Fibroblast of lung (primary cell): Measurements from ENCODE around the gene ELMO1. TPM values are rescaled to one million over a fixed set of nuclear protein-coding genes. Genes with fewer than 3 reads are reported as not detected.

Source experiments
- DNase-seq, 2 donors: peaks; one replicate each; pipeline versions ENCODE4 v3.0.0 to v3.0.0-alpha.2; 2010; ENCODE audit warnings: low read depth in 2 of 2
- H2AFZ ChIP-seq: 2 replicates; pipeline ENCODE4 v1.5.1; 2012; ENCODE audit warnings: low read length, control low read depth, inconsistent platforms
- H3K27ac ChIP-seq: 2 replicates; pipeline ENCODE4 v1.5.1; 2011; ENCODE audit warnings: low read length, control low read depth; ENCODE audit not compliant: insufficient read depth
- H3K27me3 ChIP-seq: 2 replicates; pipeline ENCODE4 v1.5.1; 2011; ENCODE audit warnings: mild to moderate bottlenecking, low read length; ENCODE audit not compliant: control insufficient read depth, insufficient read depth
- H3K36me3 ChIP-seq: 2 replicates; pipeline ENCODE4 v1.5.1; 2011; ENCODE audit warnings: low read length; ENCODE audit not compliant: control insufficient read depth, insufficient read depth
- H3K4me1 ChIP-seq: 2 replicates; pipeline ENCODE4 v1.5.1; 2011; ENCODE audit warnings: low read length; ENCODE audit not compliant: control insufficient read depth, insufficient read depth; ENCODE audit errors: extremely low read depth
- H3K4me2 ChIP-seq: 2 replicates; pipeline ENCODE4 v1.5.1; 2011; ENCODE audit warnings: low read length, control low read depth; ENCODE audit not compliant: insufficient read depth; ENCODE audit errors: extremely low read depth
- H3K4me3 ChIP-seq, 4 experiments: fragments of 200-600 bp in 1 of 4; sonication (generic) in 1 of 4; replicated peaks in 1 of 4; 2 replicates each; pipeline ENCODE4 v1.5.1; 2011 to 2016; ENCODE audit warnings: low read length in 4 of 4, low read depth in 3 of 4, mild to moderate bottlenecking in 3 of 4, control low read depth in 2 of 4, inconsistent platforms in 1 of 4, mixed read lengths in 1 of 4; ENCODE audit not compliant: insufficient read depth in 1 of 4; ENCODE audit errors: control extremely low read depth in 1 of 4
- H3K79me2 ChIP-seq: 2 replicates; pipeline ENCODE4 v1.5.1; 2012; ENCODE audit warnings: mild to moderate bottlenecking, low read length, inconsistent platforms; ENCODE audit not compliant: control insufficient read depth, insufficient read depth
- H3K9ac ChIP-seq: 2 replicates; pipeline ENCODE4 v1.5.1; 2011; ENCODE audit warnings: mild to moderate bottlenecking, low read length, control low read depth; ENCODE audit not compliant: insufficient read depth
- H3K9me3 ChIP-seq: 2 replicates; pipeline ENCODE4 v1.5.1; 2012; ENCODE audit warnings: low read depth, low read length; ENCODE audit not compliant: control insufficient read depth, insufficient read depth
- H4K20me1 ChIP-seq: 2 replicates; pipeline ENCODE4 v1.5.1; 2011; ENCODE audit warnings: low read length; ENCODE audit not compliant: control insufficient read depth, insufficient read depth; ENCODE audit errors: extremely low read depth
- CTCF ChIP-seq, 2 donors: IDR thresholded peaks in 1 of 2; conservative IDR thresholded peaks in 1 of 2; 1 replicate in 1 of 2; 2 replicates in 1 of 2; pipeline ENCODE4 v1.5.1; 2011 to 2012; ENCODE audit warnings: low read length in 2 of 2, control low read depth in 1 of 2, inconsistent platforms in 1 of 2, low read depth in 1 of 2, mild to moderate bottlenecking in 1 of 2
- EZH2 ChIP-seq: IDR thresholded peaks from 2 replicates; pipeline ENCODE4 v1.5.1; 2012; ENCODE audit warnings: low read length, control low read depth, mild to moderate bottlenecking; ENCODE audit errors: missing control alignments
- polyA plus RNA-seq, 2 donors: library from polyadenylated mRNA; depleted of rRNA in 1 of 2; stranded (reverse) in 1 of 2; unstranded in 1 of 2; fragments of >200 nt; gene quantifications; 2 replicates each; pipeline ENCODE4 v1.2.1, GENCODE V29; 2011 to 2012; ENCODE audit warnings: missing spikeins in 1 of 2
- total RNA-seq: library from RNA; depleted of rRNA; stranded (reverse); fragments of >200 nt; gene quantifications from 2 replicates; pipeline ENCODE4 v1.2.1, GENCODE V29; 2014

ELMO1 gene
- total and polyA plus RNA-seq, 2 donors (not counting 1 experiment from before 2014, with no cell fraction given) = 0.50 TPM; not detected in 1

DNA sequence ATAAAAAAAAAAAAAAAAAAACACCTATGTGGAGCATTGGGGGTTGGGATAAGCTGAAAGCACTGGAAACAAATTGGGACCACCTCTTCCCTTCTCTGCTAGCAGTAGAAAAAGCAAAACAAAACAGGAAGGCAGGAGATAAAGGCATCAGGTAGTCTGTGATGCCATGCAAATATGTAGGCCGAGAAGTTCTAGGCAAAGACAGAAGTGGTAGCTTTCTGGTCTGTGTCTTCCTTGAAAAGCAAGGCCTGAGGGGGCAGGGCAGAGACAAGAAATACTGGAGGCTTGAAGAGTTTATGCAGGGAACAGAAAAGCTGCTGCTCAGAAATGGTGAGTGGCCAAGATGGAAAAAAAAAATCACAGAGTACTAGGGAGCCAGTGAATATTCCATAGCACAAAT, 111.1 kb downstream of the ELMO1 start:
- Histone ChIP-seq H3K4me1 (no peaks in the 10 kb centered on the region), H3K4me2 (no peak overlapping the region), H3K9ac (no peak overlapping the region), H2AFZ (no peak overlapping the region), H3K27ac (no peak overlapping the region), H3K9me3 (no peaks in the 10 kb centered on the region), H4K20me1 (no peaks in the 10 kb centered on the region), H3K79me2 (no peaks in the 10 kb centered on the region), H3K27me3 (no peaks in the 10 kb centered on the region), H3K36me3 (no peaks in the 10 kb centered on the region), H3K4me3 (no peak overlapping the region)
- TF ChIP-seq EZH2 (no peak), CTCF (conservative IDR thresholded peaks at IDR 0.05 in 1 of 2, IDR thresholded peaks at IDR 0.05 in 1 of 2; ENCODE audit: low read depth in 1 of 2, low read length in 2 of 2) (no peak)
- no peak for DNase-seq

DNA sequence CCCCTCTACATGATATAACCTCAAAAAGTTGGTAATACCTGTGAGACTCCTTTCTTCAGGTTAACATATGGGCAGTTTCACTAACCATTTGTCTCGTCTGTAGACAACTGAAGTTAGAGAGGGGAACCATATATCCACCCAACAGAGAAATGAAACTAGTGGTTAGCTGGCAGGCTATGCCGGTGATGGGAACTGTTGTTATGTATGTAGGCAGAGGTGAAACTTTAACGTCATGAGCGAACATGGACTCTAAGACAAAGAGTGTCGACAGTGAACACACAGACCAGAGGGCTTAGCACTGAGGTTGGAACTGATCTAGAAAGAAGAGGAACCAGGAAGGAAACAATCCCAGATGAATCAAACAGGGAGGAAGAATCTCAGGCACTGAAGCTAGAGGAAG, 112.4 kb downstream of the ELMO1 start:
- Histone ChIP-seq H3K9ac (no peak overlapping the region), H3K36me3 (no peaks in the 10 kb centered on the region), H3K27me3 (no peaks in the 10 kb centered on the region), H3K79me2 (no peaks in the 10 kb centered on the region), H3K4me1 (no peaks in the 10 kb centered on the region), H3K27ac (no peak overlapping the region), H3K9me3 (no peaks in the 10 kb centered on the region), H4K20me1 (no peaks in the 10 kb centered on the region), H3K4me3 (no peak overlapping the region), H3K4me2 (no peak overlapping the region), H2AFZ (no peak overlapping the region)
- no peak for DNase-seq
- TF ChIP-seq CTCF (conservative IDR thresholded peaks at IDR 0.05 in 1 of 2, IDR thresholded peaks at IDR 0.05 in 1 of 2; ENCODE audit: low read depth in 1 of 2, low read length in 2 of 2) (no peak), EZH2 (no peak)

DNA sequence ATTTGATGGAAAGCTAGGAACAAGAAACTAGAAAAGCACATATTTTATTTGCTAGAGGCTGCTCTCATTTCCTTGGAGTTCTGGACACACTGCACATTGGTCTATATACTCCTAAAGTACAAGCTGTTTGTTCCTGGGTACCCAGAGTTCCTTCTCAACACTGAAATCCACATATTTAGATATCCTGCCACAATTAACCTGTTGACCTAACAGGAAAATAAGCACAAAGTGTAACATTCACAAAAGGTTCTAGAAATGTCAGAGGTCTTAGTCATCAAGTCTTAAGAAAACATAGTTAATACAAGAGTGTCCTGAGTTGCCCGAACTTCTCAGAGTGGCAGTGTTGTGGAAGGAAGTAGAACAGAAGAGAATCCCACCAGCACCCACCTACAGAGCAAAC, 115.6 kb downstream of the ELMO1 start:
- no peak overlapping the region for H3K27ac ChIP-seq
- H3K36me3 ChIP-seq = no peaks in the 10 kb centered on the region
- H3K27me3 ChIP-seq = no peaks in the 10 kb centered on the region
- H3K4me1 ChIP-seq = no peaks in the 10 kb centered on the region
- H3K4me3 ChIP-seq = no peak overlapping the region
- no peaks in the 10 kb centered on the region for H4K20me1 ChIP-seq
- no peak overlapping the region for H3K9ac ChIP-seq
- H3K9me3 ChIP-seq = no peaks in the 10 kb centered on the region
- TF ChIP-seq CTCF (conservative IDR thresholded peaks at IDR 0.05 in 1 of 2, IDR thresholded peaks at IDR 0.05 in 1 of 2; ENCODE audit: low read depth in 1 of 2, low read length in 2 of 2) = no peak
- no peak overlapping the region for H2AFZ ChIP-seq
- no peaks in the 10 kb centered on the region for H3K79me2 ChIP-seq
- DNase-seq = no peak
- no peak overlapping the region for H3K4me2 ChIP-seq
